RWPE2 (cell line): Measurements from ENCODE around the gene ARHGEF28.

Experiments used
- ATAC-seq: fragments of 200-7000 bp; cut with Tn5 transposase; 3 replicates; pipeline ENCODE4 v1.9.1; 2021; ENCODE audit warnings: low read depth
- DNase-seq: peaks from one replicate; pipeline ENCODE4 v3.0.0-alpha.2; 2020; ENCODE audit warnings: low spot score
- H3K27ac ChIP-seq: fragments of 450-650 bp; 2 replicates; pipeline ENCODE4 v1.5.1; 2017; ENCODE audit warnings: mild to moderate bottlenecking; ENCODE audit not compliant: poor library complexity, severe bottlenecking
- H3K27me3 ChIP-seq: fragments of 250-450 bp; sonication (Bioruptor Pico); 2 replicates; pipeline ENCODE4 v1.5.1; 2021; ENCODE audit warnings: mild to moderate bottlenecking, moderate library complexity; ENCODE audit not compliant: insufficient read depth, poor library complexity, severe bottlenecking
- H3K36me3 ChIP-seq: fragments of 250-450 bp; sonication (Bioruptor Pico); 2 replicates; pipeline ENCODE4 v1.5.1; 2020; ENCODE audit warnings: low read depth, mild to moderate bottlenecking, moderate library complexity
- H3K4me1 ChIP-seq: fragments of 250-450 bp; sonication (Bioruptor Pico); 2 replicates; pipeline ENCODE4 v1.5.1; 2021; ENCODE audit warnings: mild to moderate bottlenecking, moderate library complexity; ENCODE audit not compliant: insufficient read depth, poor library complexity, severe bottlenecking
- H3K4me3 ChIP-seq: fragments of 250-450 bp; sonication (Bioruptor Pico); 2 replicates; pipeline ENCODE4 v1.5.1; 2021; ENCODE audit warnings: mild to moderate bottlenecking, moderate library complexity; ENCODE audit not compliant: severe bottlenecking
- H3K9me3 ChIP-seq: fragments of 250-450 bp; sonication (Bioruptor Pico); 2 replicates; pipeline ENCODE4 v1.5.1; 2021; ENCODE audit warnings: mild to moderate bottlenecking, moderate library complexity; ENCODE audit not compliant: severe bottlenecking
- CTCF ChIP-seq: fragments of 450-650 bp; IDR thresholded peaks from one replicate; pipeline ENCODE4 v1.5.1; 2017; ENCODE audit warnings: mild to moderate bottlenecking, moderate library complexity; ENCODE audit not compliant: poor library complexity, severe bottlenecking

ARHGEF28 gene

GRCh38 chr5:73673161-73673591 lies 47.2 kb downstream of the ARHGEF28 start:
- peaks cover 35% of the 10 kb centered on the region for H3K36me3 ChIP-seq
- ATAC-seq = peak; percentile 89
- DNase-seq = no peak

GRCh38 chr5:73674669-73675004 lies 48.6 kb downstream of the ARHGEF28 start:
- peaks cover 44% of the 10 kb centered on the region for H3K4me1 ChIP-seq
- ATAC-seq (0 out of 3 replicates have a peak, but pooled peaks have one; percentile 3), DNase-seq (no peak)
- peak overlapping the region; percentile 87 for H3K27ac ChIP-seq
- no peak overlapping the region for H3K4me3 ChIP-seq
- no peak for TF ChIP-seq CTCF
- H3K36me3 ChIP-seq = peaks cover 27% of the 10 kb centered on the region
- H3K9me3 ChIP-seq = no peaks in the 10 kb centered on the region
- H3K27me3 ChIP-seq = no peaks in the 10 kb centered on the region

More at GRCh38 chr5:73673161-73673591, 47.2 kb downstream of the ARHGEF28 start:
- Histone ChIP-seq H3K4me3 (no peak overlapping the region), H3K27me3 (no peaks in the 10 kb centered on the region), H3K4me1 (peaks cover 50% of the 10 kb centered on the region), H3K27ac (peak overlapping the region; percentile 87), H3K9me3 (no peaks in the 10 kb centered on the region)
- TF ChIP-seq CTCF = no peak

GRCh38 chr5:73678322-73678740 lies 52.3 kb downstream of the ARHGEF28 start:
- no peak overlapping the region for H3K4me3 ChIP-seq
- H3K4me1 ChIP-seq = peaks cover 27% of the 10 kb centered on the region
- TF ChIP-seq CTCF = no peak
- H3K27ac ChIP-seq = peak overlapping the region; percentile 8
- ATAC-seq (no peak), DNase-seq (no peak)
- H3K27me3 ChIP-seq = no peaks in the 10 kb centered on the region
- H3K36me3 ChIP-seq = peaks cover 24% of the 10 kb centered on the region
- H3K9me3 ChIP-seq = no peaks in the 10 kb centered on the region

- DNase-seq = no peak
- no peak overlapping the region for H3K4me3 ChIP-seq
- no peak for ATAC-seq
- no peak overlapping the region for H3K27ac ChIP-seq
- H3K4me1 ChIP-seq = peaks cover 23% of the 10 kb centered on the region
- TF ChIP-seq CTCF = no peak
- no peaks in the 10 kb centered on the region for H3K27me3 ChIP-seq
- peaks cover 27% of the 10 kb centered on the region for H3K36me3 ChIP-seq
- no peaks in the 10 kb centered on the region for H3K9me3 ChIP-seq
These were observed 52.8 kb downstream of the ARHGEF28 start for GRCh38 chr5:73678807-73679206.

- DNase-seq = no peak
- no peak for TF ChIP-seq CTCF
- no peak for ATAC-seq
- H3K4me1 ChIP-seq = peaks cover 7% of the 10 kb centered on the region
- H3K27ac ChIP-seq = no peak overlapping the region
- no peak overlapping the region for H3K4me3 ChIP-seq
- no peaks in the 10 kb centered on the region for H3K9me3 ChIP-seq
- H3K27me3 ChIP-seq = no peaks in the 10 kb centered on the region
- H3K36me3 ChIP-seq = peaks cover 48% of the 10 kb centered on the region
These were observed 56.2 kb downstream of the ARHGEF28 start for GRCh38 chr5:73682176-73682575.
